Measurements from ENCODE around the gene SLC49A3.
"Not testable (repeated sequence)": the region's sequence is repeated elsewhere in the genome, so short reads cannot be mapped to it uniquely, and the experiment has no call there.

The SLC49A3 gene

GRCh38 chr4:651884-652642 lies 36.9 kb downstream of the SLC49A3 start:
- no peak for DNase-seq

GRCh38 chr4:650951-651883 lies 37.7 kb downstream of the SLC49A3 start:
- no peak for DNase-seq

- no peak for DNase-seq
These were observed 38.5 kb downstream of the SLC49A3 start for GRCh38 chr4:650461-650860.

- no peak for DNase-seq
These were observed 39.1 kb downstream of the SLC49A3 start for GRCh38 chr4:649751-650310.

GRCh38 chr4:649293-649625 lies 39.7 kb downstream of the SLC49A3 start:
- DNase-seq = no peak

GRCh38 chr4:648579-649292 lies 40.2 kb downstream of the SLC49A3 start:
- no peak for DNase-seq

- DNase-seq = no peak
These were observed 41.5 kb downstream of the SLC49A3 start for GRCh38 chr4:647481-647880.

- no peak for DNase-seq
These were observed 42.5 kb downstream of the SLC49A3 start for GRCh38 chr4:646460-646859.

- not testable (repeated sequence) for DNase-seq
These were observed 46.6 kb downstream of the SLC49A3 start for GRCh38 chr4:642366-642765.

- no peak for DNase-seq
These were observed 51.2 kb downstream of the SLC49A3 start for GRCh38 chr4:637536-638280.

- DNase-seq = no peak
These were observed 52.3 kb downstream of the SLC49A3 start for GRCh38 chr4:636628-637159.

GRCh38 chr4:635851-636627 lies 52.9 kb downstream of the SLC49A3 start:
- DNase-seq = no peak

GRCh38 chr4:635066-635835 lies 53.7 kb downstream of the SLC49A3 start:
- DNase-seq = not testable (repeated sequence)

- DNase-seq = no peak
These were observed 54.4 kb downstream of the SLC49A3 start for GRCh38 chr4:634599-634985.

GRCh38 chr4:633976-634598 lies 54.9 kb downstream of the SLC49A3 start:
- no peak for DNase-seq

- no peak for DNase-seq
These were observed 55.5 kb downstream of the SLC49A3 start for GRCh38 chr4:633406-633805.

- DNase-seq = no peak
These were observed 56.0 kb downstream of the SLC49A3 start for GRCh38 chr4:632926-633325.

- DNase-seq = no peak
These were observed 56.7 kb downstream of the SLC49A3 start for GRCh38 chr4:632196-632790.

All from inflammatory macrophage (primary cell).